Renal pelvis (tissue), 4 donors: ENCODE results near the gene NACAD. TPM values are rescaled to one million over a fixed set of nuclear protein-coding genes. Genes with fewer than 3 reads are reported as not detected.
A peak's percentile ranks its signal among the peaks of the same experiment; 100 is the strongest.

ENCODE experiments used
- DNase-seq: peaks from one replicate; pipeline ENCODE4 v3.0.0-alpha.2; 2013
- polyA plus RNA-seq, 3 donors: library from polyadenylated mRNA; unstranded; fragments of 120-200 nt; gene quantifications; one replicate each; pipeline ENCODE4 v1.2.1, GENCODE V29; 2013; ENCODE audit not compliant: insufficient read length in 3 of 3

NACAD gene
- polyA plus RNA-seq, 3 donors: 7.0 to 10.8 (median 9.4) TPM

- no peak for DNase-seq
Observed at GRCh38 chr7:45092931-45093235, 4.1 kb upstream of the NACAD start.

DNA sequence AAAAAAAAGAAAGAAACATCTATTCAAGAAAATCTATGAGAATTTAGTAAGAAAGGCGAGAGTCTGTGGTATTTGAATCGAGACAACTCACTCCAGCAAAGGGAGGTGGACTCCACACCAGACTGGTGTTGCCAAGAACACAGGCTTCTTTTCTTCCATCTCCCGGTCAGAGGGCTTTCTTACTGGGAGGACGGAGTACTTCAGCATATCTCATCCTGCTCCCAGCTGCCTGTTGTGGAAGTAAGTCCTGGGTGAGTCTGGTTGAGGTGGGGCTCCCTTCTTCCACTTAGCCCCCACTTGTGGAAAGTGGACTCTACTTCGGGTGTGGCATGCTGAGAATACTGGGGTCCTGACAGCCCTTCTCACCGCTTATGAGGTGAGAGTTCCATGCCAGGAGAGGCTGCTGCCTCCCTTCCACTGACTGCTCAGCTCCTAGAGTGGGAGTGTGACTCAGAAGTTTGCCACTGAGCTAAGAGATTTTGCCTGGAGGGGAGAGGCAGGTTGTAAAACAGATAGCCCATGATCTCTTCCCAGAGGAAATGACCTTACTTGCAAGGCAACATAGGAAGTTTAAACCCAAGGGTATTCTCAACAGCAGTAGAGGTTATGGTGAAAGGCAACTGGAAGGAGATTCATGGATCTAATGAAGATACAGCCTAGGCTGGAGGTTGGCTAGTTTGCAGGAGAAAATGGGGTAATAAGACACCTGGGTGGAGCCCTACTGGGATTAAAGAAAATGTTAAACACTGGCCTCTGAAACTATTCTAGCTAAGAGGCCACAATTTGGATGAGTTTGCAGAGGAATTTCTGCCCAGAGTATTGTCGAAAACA lies 3.5 kb upstream of the NACAD start:
- no peak for DNase-seq

DNA sequence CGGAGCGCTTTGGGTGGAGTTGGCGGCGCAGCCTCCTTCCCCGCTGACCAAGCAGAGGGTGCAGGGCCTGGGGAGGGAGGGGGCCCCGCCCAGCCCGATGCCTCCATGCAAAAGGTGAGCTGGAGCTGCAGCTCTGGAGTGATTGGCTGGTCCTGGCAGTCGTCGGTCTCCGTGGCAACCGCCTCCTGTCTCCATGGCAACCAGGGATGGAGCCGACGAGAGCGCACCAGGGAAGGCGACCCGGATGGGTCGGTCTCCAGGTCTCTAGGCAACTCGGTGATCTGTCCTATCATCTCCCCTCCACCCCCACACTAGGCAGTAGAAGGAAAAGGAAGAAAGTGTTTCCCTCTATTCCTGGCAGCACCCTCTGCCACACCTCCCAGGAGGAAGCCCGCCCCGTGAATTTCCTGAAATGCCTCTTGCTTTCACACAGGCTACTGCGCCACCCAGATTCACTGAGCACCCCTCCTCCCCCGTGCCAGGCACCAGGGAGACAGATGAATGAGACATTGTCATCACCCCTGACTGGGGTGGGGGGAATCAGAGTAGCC lies 647 bp upstream of the NACAD start:
- DNase-seq: peak; percentile 52

DNA sequence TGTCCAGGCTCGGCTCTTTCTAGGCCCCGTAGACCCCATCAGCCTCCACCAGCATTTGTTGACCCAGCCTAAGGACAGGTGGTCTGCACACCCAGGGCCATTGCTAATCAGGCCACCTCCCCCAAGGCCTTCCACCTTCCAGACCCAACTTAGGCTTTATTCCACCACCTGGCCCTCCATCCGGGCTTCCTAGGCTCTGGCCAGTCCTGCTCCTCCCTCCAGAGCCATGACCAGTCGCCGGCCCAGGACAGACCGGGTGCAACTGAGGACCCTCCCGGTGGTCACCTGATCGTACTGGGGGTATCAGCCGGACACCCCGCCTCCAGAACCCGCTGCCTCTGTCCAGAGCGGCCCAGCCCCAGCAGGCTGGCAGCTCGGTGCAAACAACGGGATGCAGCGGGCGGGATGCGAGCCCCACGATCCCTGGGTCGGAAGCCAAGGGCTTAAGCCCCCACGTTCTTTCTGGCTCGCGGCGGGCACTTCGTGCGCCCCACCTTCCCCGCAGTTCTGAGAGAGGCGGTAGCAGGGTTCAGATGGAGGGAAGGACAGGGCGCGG lies 545 bp downstream of the NACAD start:
- no peak for DNase-seq

- DNase-seq: no peak
Observed at GRCh38 chr7:45087301-45088145, 1.2 kb downstream of the NACAD start.

DNA sequence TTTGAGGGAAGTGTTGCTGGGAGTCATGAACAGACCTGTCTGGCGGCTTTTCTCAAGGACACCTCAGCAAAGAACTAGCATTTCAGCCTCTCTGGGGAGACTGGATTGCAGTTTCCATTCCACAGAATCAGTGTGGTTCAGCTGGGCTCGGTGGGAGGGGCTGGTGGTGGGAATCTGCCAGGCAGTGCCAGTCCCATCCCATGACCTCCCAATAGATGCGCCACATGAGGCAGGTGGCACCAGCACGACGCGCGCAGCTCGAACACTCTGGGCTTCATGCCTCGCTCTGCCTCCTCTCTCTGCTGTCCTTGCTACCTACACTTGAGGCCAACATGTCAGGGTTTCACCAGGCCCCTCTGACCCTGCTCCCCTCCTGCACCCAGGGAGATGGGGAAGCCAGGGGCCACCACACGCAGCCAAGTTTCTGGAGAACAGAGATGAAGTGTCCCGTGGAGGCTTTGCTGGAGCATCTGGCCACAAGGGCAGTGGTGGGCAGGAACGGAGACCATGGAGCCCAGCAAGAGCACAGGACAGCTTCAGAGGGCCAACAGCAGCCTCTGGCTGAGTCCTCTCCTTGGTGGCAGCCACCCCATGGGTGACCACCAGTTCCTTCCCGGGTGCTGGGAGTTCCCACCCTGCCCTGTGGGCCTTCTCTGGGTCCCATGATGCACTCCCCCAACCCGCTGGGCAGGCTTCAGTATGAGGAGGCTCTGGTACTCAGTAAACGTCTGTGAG lies 2.3 kb downstream of the NACAD start:
- DNase-seq: no peak

GRCh38 chr7:45085619-45086200 lies 3.1 kb downstream of the NACAD start:
- no peak for DNase-seq

- peak; percentile 21 for DNase-seq
Observed at GRCh38 chr7:45084901-45085618, 3.7 kb downstream of the NACAD start.

- DNase-seq: no peak
Observed at GRCh38 chr7:45084336-45084735, 4.4 kb downstream of the NACAD start.

GRCh38 chr7:45082831-45083331 lies 5.9 kb downstream of the NACAD start:
- DNase-seq: no peak

DNA sequence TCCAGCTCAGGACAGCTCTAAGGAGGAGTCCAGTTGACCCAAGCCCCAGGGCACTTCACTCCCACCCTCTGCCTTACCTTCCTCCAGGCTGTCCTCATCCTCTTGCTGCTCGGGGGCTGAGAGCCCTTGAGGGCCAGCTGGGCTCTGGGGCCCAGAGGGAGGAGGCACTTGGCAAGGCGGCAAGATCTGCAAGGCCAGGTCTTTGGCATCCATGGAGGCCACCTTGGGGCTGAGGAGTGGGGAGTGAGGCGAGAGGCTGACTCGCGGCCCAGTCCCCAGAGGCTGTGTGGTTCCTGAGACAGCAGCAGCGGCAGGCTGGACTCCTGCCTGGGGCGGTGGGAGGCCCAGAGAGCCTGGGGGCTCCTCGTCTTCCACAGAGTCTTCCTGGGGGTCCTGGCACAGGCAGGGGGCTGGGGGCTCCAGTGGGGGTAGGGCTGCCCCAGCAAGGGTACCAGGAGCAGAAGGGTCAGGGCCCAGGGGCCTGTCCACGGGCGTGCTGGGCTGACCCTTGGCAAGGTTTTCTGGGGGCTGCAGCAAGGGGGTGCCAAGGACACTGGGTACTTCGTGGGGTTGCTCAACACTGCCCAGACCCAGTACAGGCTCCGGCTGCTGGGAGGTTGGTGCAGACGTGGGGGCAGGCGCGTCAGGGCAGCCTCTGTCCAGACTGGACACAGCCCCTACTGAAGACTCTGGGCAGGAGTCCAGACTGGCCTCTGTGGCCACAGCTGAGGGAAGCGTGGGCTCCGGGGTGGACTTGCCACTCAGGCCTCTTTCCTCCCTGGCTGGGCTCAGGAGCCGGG lies 6.5 kb downstream of the NACAD start:
- DNase-seq: no peak

DNA sequence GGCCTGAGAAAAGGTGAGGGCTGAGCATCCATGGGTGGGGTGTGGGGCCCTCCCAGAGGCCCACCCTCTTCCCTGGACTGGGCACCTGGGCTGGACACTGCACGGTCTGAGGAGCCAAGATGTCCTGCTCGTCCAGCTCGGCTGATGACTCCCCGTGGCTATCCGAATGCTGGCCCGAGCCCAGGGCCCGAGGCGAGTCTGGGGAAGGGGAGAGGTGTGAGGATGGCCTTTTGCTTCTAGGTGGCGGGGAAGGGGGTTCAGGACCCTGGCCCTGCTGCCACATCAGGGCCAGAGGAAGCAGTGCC lies 7.1 kb downstream of the NACAD start:
- DNase-seq: no peak

DNA sequence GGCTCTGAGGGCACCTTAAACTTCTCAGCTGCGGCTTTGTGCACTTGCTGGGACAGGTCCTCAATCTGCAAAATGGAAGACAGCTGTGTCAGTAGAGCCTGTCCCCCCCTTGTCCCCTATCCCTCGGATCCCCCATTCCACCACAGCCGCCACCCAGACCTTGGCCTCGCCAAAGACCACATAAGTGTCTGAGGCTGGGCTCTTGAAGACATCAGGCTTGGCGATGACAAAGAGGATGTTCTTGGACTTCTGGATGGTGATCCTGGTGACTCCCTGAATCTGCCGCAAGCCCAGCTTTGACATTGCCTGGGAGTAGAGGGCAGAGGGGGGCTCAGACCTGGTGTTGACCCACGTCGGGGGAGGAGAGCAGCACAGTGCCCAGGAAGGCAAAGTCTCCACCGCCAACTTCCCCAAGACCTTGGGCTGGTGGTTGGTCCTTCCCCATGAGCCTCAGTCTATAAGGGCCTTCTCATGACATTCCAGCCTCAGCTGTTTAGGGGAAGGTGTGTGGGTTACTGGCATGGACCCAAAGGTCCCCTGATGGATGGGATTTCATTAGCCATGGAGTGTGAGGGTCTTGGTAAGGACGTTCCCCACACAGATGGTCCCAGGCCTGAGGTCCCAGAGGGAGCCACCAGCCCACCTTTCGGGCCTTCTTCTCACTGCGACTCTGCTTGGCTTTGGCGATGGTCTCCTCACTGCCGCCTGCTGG lies 7.7 kb downstream of the NACAD start:
- no peak for DNase-seq

GRCh38 chr7:45080265-45080957 lies 8.4 kb downstream of the NACAD start:
- no peak for DNase-seq

DNA sequence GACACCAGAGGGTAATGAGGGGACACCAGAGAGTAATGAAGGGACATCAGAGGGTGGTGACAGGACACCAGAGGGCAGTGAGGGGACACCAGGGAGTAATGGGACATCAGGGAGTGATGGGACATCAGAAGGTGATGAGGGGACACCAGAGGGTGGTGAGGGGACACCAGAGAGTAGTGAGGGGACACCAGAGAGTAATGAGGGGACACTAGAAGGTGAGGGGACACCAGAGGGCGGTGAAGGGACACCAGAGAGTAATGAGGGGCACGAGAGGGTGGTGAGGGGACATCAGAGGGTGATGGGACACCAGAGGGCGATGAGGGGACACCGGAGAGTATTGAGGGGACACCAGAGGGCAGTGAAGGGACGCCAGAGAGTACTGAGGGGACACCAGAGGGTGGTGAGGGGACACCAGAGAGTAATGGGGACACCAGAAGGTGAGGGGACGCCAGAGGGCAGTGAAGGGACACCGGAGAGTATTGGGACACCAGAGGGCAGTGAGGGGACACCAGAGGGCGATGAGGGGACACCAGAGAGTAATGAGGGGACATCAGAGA lies 10.6 kb downstream of the NACAD start:
- no peak for DNase-seq

DNA sequence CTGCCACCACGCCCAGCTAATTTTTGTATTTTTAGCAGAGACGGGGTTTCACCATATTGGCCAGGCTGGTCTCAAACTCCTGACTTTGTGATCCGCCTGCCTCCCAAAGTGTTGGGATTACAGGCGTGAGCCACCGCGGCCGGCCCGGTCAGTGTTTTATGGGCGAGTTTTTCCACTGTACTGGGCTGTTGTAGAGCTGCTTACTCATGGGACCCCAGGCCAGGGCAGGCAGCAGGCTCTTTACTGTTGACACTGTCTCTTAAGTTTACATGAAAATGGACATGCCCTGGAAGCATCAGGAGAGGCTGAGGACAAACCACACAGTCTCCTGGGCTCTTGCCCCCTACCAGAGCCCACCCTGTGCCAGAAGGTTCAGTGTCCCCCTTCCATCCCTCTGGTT lies 11.2 kb downstream of the NACAD start:
- no peak for DNase-seq

DNA sequence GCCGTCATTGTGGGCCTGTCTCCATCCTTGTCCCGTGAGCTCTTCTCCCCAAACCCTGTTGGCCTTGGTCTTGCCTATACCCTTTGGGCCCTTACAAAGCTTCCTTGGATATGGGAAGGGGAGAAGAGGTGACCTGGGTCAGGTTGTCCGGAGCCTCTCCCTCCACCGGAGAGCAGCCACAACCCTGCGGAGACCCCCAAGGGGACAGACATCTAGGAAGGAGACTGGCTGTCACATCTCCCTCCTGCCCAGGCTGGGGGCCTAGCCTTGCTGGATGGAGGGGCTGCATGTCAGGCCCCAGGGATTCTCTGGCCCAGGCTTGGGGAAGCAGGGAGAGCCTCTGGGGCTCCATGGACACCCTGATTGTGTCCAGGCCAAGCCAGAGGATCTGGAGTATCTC lies 11.8 kb downstream of the NACAD start:
- no peak for DNase-seq
